ENCODE measurements around the gene CD33.

CD33 gene

DNA sequence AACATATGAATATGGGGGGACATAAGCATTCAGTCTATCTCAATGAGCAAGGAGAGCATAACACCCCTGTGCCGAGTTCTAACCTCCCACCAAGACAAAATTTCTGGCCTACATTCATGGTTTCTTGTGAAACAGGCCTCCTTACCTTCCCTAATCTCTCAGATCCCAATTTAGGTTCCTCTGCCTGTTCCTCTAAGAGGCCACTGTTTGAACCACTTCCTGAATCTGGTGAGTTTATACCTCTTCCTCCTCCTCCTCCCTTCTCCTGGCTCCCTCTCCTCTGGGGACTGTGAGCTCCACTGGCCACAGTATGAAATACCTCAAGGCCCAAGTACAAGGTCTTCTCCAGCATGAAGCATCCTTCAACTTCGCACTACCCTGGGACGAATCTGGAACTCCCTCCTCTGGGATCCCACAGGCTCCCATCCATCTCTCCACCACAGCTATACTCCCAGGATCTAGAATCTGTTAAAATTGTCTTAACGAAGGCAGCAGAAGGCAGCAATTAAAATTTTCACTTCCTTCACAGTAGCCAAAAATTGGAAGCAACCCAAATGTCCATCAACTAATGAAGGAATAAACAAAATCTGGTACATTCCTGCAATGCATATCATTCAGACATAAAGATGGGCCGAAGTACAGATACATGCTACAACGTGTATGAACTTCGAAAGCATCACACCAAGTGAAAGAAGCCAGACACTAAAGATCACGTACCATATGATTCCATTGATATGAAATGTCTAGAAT lies 18.2 kb downstream of the CD33 start:
- no peak overlapping the region for H3K4me3 ChIP-seq (ENCODE audit: low read depth, low read length)
- TF ChIP-seq CTCF (IDR thresholded peaks at IDR 0.05; ENCODE audit: low read depth, low read length, missing control alignments), result no peak
- no peak for DNase-seq (ENCODE audit: low read depth)
- in situ Hi-C loops (cut with HindIII; ENCODE audit: low sequenced_read_pairs), result no loop called here

- TF ChIP-seq CTCF (IDR thresholded peaks at IDR 0.05; ENCODE audit: low read depth, low read length, missing control alignments), result no peak
- no peak overlapping the region for H3K4me3 ChIP-seq (ENCODE audit: low read depth, low read length)
- in situ Hi-C loops (cut with HindIII; ENCODE audit: low sequenced_read_pairs), result no loop called here
- no peak for DNase-seq (ENCODE audit: low read depth)
These were observed 21.3 kb downstream of the CD33 start for GRCh38 chr19:51246164-51246552.

DNA sequence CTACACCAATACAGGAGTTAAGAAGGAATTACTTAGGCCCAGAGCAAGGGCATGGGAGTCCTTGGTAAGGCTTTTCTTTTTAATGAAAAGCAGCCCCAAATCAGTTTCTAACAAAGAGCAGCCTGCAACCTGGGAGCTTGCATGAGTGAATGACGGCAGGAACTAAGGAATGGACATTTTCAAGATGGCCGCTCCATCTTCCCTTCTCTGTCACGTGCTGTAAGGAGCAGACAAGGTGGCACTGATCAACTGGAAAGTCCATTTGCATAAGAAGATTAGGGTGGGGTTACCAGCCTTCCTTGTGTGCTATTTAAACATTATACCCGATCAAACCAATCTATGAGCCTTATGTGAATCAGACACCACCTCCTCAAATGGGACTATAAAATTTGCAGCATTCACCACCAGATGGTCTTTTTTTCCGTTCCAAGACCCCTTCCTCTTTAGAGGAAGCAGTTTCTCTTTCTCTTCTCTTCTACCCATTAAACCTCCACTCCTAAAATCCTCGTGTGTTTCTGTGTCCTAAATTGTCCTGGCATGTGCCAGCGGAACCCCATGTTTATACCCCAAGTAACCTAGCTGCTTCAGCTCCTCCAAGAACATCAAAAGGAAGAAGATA lies 23.2 kb downstream of the CD33 start:
- DNase-seq (ENCODE audit: low read depth), result no peak
- no peak for TF ChIP-seq CTCF (IDR thresholded peaks at IDR 0.05; ENCODE audit: low read depth, low read length, missing control alignments)
- no peak overlapping the region for H3K4me3 ChIP-seq (ENCODE audit: low read depth, low read length)
- in situ Hi-C loops (cut with HindIII; ENCODE audit: low sequenced_read_pairs), result no loop called here

GRCh38 chr19:51250786-51251467 lies 26.0 kb downstream of the CD33 start, which contains the start of gene SIGLECL1:
Gene SIGLECL1, plus strand, starts transcription at chr19:51251080. Its CDS starts 12,993 bp downstream, at chr19:51264073.
- no peak within 1 kb of the TSS for H3K4me3 ChIP-seq (ENCODE audit: low read depth, low read length)
- no peak for TF ChIP-seq CTCF (IDR thresholded peaks at IDR 0.05; ENCODE audit: low read depth, low read length, missing control alignments)
- no peak for DNase-seq (ENCODE audit: low read depth)
- in situ Hi-C loops (cut with HindIII; ENCODE audit: low sequenced_read_pairs), result no loop called here

GRCh38 chr19:51251468-51251820 lies 26.6 kb downstream of the CD33 start:
- H3K4me3 ChIP-seq (ENCODE audit: low read depth, low read length), result no peak overlapping the region
- no peak for DNase-seq (ENCODE audit: low read depth)
- in situ Hi-C loops (cut with HindIII; ENCODE audit: low sequenced_read_pairs), result no loop called here
- TF ChIP-seq CTCF (IDR thresholded peaks at IDR 0.05; ENCODE audit: low read depth, low read length, missing control alignments), result no peak

GRCh38 chr19:51252306-51253079 lies 27.6 kb downstream of the CD33 start:
- in situ Hi-C loops (cut with HindIII; ENCODE audit: low sequenced_read_pairs), result no loop called here
- TF ChIP-seq CTCF (IDR thresholded peaks at IDR 0.05; ENCODE audit: low read depth, low read length, missing control alignments), result no peak
- DNase-seq (ENCODE audit: low read depth), result no peak
- H3K4me3 ChIP-seq (ENCODE audit: low read depth, low read length), result no peak overlapping the region

Measured in astrocyte of the cerebellum (primary cell).